Measurements from ENCODE around the gene CENPN.

GRCh38 chr16:80990577-80990976 is 16.4 kb upstream of the CENPN start:
- TF ChIP-seq CTCF (IDR thresholded peaks at IDR 0.05; ENCODE audit: low read depth, low read length) (no peak), EZH2phosphoT487 (IDR thresholded peaks at IDR 0.05; ENCODE audit: low read depth) (no peak)

Data from OCI-LY3 (cell line).